ENCODE results near the gene ARGLU1.

ARGLU1 gene

DNA sequence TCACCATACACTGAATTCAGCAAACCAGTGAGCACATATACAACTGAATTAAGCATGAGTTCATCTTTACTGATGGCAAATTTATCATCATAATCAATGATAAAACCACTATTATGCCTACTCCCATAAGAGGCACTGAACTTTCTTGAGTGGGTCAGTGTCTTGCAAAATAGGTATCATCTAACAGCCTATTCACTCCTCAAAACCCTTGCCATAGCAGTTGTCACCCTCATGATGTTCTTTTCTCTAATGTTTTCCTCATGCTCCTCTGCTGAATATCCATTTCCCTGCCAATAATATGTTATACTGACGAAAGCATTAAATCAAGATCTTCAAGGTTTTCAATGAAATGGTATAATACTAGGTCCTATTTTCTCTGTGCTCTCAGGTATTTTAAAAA is 5.6 kb downstream of the ARGLU1 start:
- H3K4me3 ChIP-seq (ENCODE audit: low read depth in 1 of 2, low read length in 2 of 2), result no peak overlapping the region
- no peaks in the 10 kb centered on the region for H3K27me3 ChIP-seq (ENCODE audit: low read depth, low read length)
- no peak overlapping the region for H3K27ac ChIP-seq (ENCODE audit: low read length)
- H3K9me3 ChIP-seq (ENCODE audit: control insufficient read depth in 1 of 2, low read length in 2 of 2), result no peaks in the 10 kb centered on the region
- H3K36me3 ChIP-seq (ENCODE audit: control insufficient read depth in 1 of 2, insufficient read depth in 2 of 2, low read length in 2 of 2), result peaks cover 4 to 18% of the 10 kb centered on the region in 2 donors
- peaks cover 32 to 66% of the 10 kb centered on the region in 2 donors for H3K4me1 ChIP-seq (ENCODE audit: control insufficient read depth in 1 of 2, insufficient read depth in 2 of 2, low read length in 2 of 2)

DNA sequence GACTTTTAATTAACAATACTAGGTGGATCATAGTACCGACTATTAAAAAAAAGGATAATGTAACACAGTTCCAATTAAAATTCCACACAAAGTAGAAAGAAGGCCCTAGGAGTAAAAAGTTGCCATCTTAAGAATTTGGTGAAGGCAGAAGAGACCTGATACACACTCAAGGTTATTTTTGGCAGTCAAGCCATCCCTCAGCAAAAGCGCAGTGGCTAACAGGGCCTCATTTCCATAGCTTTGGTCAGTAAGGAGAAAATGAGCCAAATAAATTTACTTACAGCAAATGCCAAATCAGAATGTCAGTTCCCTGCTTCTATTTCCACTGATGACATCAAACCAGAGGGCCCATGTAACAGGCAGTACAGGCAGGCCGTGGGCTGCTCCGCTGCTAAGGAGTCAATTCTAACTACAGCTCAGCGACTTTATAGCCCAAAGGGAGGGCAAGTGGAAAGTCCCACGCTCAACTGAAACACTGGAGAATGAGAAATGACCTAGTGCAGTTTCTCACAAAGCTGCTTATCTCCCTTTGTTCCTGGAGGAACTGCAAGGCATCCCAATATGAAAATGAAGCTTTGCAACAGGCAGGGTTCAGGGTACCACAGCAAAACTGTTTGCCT is 6.3 kb downstream of the ARGLU1 start:
- Histone ChIP-seq H3K27ac (ENCODE audit: low read length) (peak overlapping the region; percentile 10), H3K36me3 (ENCODE audit: control insufficient read depth in 1 of 2, insufficient read depth in 2 of 2, low read length in 2 of 2) (peaks cover 7 to 23% of the 10 kb centered on the region in 2 donors), H3K9me3 (ENCODE audit: control insufficient read depth in 1 of 2, low read length in 2 of 2) (no peaks in the 10 kb centered on the region), H3K4me1 (ENCODE audit: control insufficient read depth in 1 of 2, insufficient read depth in 2 of 2, low read length in 2 of 2) (peaks cover 32 to 66% of the 10 kb centered on the region in 2 donors), H3K27me3 (ENCODE audit: low read depth, low read length) (no peaks in the 10 kb centered on the region), H3K4me3 (ENCODE audit: low read depth in 1 of 2, low read length in 2 of 2) (peak overlapping the region in 1 of 2 donors; percentile 4)

DNA sequence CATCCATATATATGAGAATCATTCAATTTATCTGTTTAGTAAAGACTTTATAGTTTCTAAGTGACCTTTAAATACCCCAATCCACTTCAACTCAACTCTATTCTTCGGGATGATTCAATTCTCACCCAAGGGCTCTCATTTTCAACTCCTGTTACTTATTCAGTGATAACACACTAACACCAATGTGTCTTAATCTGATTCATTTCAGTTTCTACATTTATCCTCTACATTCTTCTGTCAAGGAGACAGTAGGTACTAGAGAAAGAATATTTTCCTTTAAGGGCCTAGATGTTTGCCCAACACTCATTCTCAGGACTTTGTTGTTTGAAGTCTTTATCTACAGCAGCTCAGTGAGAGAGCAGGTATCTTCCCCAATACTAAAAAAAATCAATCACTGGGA is 7.1 kb downstream of the ARGLU1 start:
- peak overlapping the region; percentile 10 for H3K27ac ChIP-seq (ENCODE audit: low read length)
- H3K27me3 ChIP-seq (ENCODE audit: low read depth, low read length), result no peaks in the 10 kb centered on the region
- H3K9me3 ChIP-seq (ENCODE audit: control insufficient read depth in 1 of 2, low read length in 2 of 2), result no peaks in the 10 kb centered on the region
- no peak overlapping the region for H3K4me3 ChIP-seq (ENCODE audit: low read depth in 1 of 2, low read length in 2 of 2)
- peaks cover 29 to 58% of the 10 kb centered on the region in 2 donors for H3K4me1 ChIP-seq (ENCODE audit: control insufficient read depth in 1 of 2, insufficient read depth in 2 of 2, low read length in 2 of 2)
- H3K36me3 ChIP-seq (ENCODE audit: control insufficient read depth in 1 of 2, insufficient read depth in 2 of 2, low read length in 2 of 2), result peaks cover 15 to 31% of the 10 kb centered on the region in 2 donors

DNA sequence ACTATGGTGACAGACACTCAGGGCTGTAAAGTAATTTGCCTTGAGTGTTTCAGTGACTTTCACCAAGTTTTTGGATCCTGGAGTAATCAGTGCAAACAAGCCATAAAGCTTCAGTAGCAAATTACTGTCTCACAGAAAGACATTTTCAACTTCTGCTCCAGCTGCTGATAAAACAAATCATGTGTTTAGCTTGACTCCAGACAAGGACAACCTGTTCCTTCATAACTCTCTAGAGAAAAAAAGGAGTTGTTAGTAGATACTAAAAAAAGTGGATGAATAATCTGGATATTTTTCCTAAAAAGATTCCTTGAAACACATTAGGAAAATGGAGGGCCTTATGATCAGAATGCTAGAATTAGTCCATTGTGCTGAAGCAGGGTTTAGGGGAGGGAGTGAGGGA is 9.4 kb downstream of the ARGLU1 start:
- H3K4me1 ChIP-seq (ENCODE audit: control insufficient read depth in 1 of 2, insufficient read depth in 2 of 2, low read length in 2 of 2), result peaks cover 14 to 43% of the 10 kb centered on the region in 2 donors
- no peak overlapping the region for H3K4me3 ChIP-seq (ENCODE audit: low read depth in 1 of 2, low read length in 2 of 2)
- H3K36me3 ChIP-seq (ENCODE audit: control insufficient read depth in 1 of 2, insufficient read depth in 2 of 2, low read length in 2 of 2), result peaks cover 34 to 44% of the 10 kb centered on the region in 2 donors
- H3K27ac ChIP-seq (ENCODE audit: low read length), result no peak overlapping the region
- no peaks in the 10 kb centered on the region for H3K27me3 ChIP-seq (ENCODE audit: low read depth, low read length)
- no peaks in the 10 kb centered on the region for H3K9me3 ChIP-seq (ENCODE audit: control insufficient read depth in 1 of 2, low read length in 2 of 2)

DNA sequence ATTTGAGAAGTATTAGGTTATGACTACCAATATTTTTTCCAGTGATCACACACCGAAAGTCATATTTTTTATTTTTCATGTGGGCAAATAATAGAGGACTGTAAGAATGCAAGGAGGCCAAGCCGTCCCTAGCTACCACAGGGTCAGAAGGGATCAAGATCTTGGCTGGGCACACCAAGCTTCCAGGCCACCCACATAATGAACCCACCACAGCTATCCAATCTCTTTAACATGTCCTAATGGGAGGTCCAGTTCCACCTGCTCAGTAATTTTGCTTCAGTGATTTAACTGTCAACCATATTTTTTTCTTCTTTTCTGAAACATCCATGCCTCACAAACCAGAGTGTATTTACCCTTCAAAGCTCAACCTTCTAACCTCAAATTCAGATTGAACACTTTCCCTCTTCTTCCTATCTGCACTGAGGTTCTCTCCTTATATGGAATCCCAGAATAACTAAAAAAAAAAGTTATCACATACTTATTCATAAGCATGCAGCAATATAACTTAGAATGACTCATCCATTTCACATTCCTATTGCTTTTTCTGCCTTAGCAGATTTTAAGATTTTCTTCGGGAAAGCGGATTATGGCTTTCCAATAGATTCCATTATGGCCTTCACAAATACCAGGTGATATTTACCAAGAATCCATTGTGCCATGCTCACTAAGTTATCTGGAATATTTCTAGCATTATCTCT is 12.2 kb downstream of the ARGLU1 start:
- Histone ChIP-seq H3K4me3 (ENCODE audit: low read depth in 1 of 2, low read length in 2 of 2) (no peak overlapping the region), H3K36me3 (ENCODE audit: control insufficient read depth in 1 of 2, insufficient read depth in 2 of 2, low read length in 2 of 2) (peaks cover 39 to 58% of the 10 kb centered on the region in 2 donors), H3K27ac (ENCODE audit: low read length) (no peak overlapping the region), H3K9me3 (ENCODE audit: control insufficient read depth in 1 of 2, low read length in 2 of 2) (no peaks in the 10 kb centered on the region), H3K4me1 (ENCODE audit: control insufficient read depth in 1 of 2, insufficient read depth in 2 of 2, low read length in 2 of 2) (peaks cover 0 to 34% of the 10 kb centered on the region in 2 donors), H3K27me3 (ENCODE audit: low read depth, low read length) (no peaks in the 10 kb centered on the region)

DNA sequence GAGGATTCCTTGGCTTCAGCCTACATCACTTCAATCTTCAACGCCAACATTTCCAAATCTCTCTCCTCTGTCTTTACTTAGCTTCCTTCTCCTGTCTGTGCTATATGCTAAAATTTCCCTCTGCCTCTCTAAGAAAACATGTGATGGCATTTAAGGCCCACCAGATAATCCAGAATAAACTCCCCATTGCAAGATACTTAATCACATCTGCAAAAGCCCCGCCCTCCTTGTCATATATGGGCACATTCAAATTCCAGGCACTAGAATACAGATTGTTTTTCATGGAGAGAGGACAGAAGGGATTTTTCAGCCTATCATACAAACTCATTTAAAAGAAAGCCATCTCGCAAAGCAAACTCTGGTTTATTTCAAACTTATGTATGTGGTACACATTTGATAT is 16.2 kb downstream of the ARGLU1 start:
- H3K27ac ChIP-seq (ENCODE audit: low read length), result no peak overlapping the region
- no peak overlapping the region for H3K4me3 ChIP-seq (ENCODE audit: low read depth in 1 of 2, low read length in 2 of 2)
- no peaks in the 10 kb centered on the region for H3K27me3 ChIP-seq (ENCODE audit: low read depth, low read length)
- H3K4me1 ChIP-seq (ENCODE audit: control insufficient read depth in 1 of 2, insufficient read depth in 2 of 2, low read length in 2 of 2), result peaks cover 0 to 28% of the 10 kb centered on the region in 2 donors
- no peaks in the 10 kb centered on the region for H3K9me3 ChIP-seq (ENCODE audit: control insufficient read depth in 1 of 2, low read length in 2 of 2)
- peaks cover 33 to 43% of the 10 kb centered on the region in 2 donors for H3K36me3 ChIP-seq (ENCODE audit: control insufficient read depth in 1 of 2, insufficient read depth in 2 of 2, low read length in 2 of 2)

DNA sequence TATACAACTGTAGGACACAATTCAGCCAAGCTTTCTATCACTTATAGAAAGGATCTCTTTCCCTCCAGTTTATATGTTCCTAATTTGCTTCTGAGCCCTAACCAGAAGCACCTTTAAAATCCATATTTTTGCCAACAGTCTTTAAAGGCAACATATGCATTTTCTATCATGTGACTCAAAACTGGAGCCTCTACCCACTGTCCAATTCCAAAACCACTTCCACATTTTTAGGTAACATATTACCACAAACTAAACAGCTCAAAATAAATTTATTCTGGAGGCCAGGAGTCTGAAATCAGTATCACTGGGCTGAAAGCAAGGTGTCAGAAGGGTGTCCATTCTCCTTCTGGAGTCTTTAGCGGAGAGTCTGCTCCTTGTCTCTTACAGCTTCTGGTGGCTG is 16.6 kb downstream of the ARGLU1 start:
- Histone ChIP-seq H3K27ac (ENCODE audit: low read length) (no peak overlapping the region), H3K9me3 (ENCODE audit: control insufficient read depth in 1 of 2, low read length in 2 of 2) (no peaks in the 10 kb centered on the region), H3K4me1 (ENCODE audit: control insufficient read depth in 1 of 2, insufficient read depth in 2 of 2, low read length in 2 of 2) (peaks cover 0 to 28% of the 10 kb centered on the region in 2 donors), H3K27me3 (ENCODE audit: low read depth, low read length) (no peaks in the 10 kb centered on the region), H3K4me3 (ENCODE audit: low read depth in 1 of 2, low read length in 2 of 2) (no peak overlapping the region), H3K36me3 (ENCODE audit: control insufficient read depth in 1 of 2, insufficient read depth in 2 of 2, low read length in 2 of 2) (peaks cover 32 to 39% of the 10 kb centered on the region in 2 donors)

DNA sequence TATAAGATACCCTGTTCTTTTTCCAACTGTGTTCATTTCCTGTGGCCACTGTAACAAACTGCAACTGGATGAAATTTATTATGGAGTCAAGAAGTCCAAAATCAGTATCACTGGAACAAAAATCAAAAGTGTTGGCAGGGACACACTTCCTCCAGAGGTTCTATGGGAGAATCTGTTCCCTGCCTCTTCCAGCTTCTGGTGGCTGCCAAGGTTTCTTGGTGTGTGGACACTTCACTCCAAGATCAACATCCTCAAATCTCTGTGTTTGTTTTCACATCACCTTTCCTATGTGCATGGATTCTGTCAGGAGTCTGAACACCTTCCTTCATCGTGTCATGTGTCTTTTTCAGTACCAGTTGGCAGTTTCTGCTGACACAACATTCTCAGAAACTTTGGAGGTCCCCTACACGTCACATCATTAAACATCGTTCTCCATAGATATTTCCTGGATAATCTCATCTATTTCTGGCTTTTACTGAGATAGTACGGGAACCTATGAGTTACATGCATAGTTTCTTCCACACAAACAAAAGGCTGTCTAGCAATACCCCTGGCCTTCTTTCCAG is 17.3 kb downstream of the ARGLU1 start:
- Histone ChIP-seq H3K4me3 (ENCODE audit: low read depth in 1 of 2, low read length in 2 of 2) (no peak overlapping the region), H3K36me3 (ENCODE audit: control insufficient read depth in 1 of 2, insufficient read depth in 2 of 2, low read length in 2 of 2) (peaks cover 28 to 37% of the 10 kb centered on the region in 2 donors), H3K4me1 (ENCODE audit: control insufficient read depth in 1 of 2, insufficient read depth in 2 of 2, low read length in 2 of 2) (peaks cover 0 to 28% of the 10 kb centered on the region in 2 donors), H3K27ac (ENCODE audit: low read length) (no peak overlapping the region), H3K9me3 (ENCODE audit: control insufficient read depth in 1 of 2, low read length in 2 of 2) (no peaks in the 10 kb centered on the region), H3K27me3 (ENCODE audit: low read depth, low read length) (no peaks in the 10 kb centered on the region)

DNA sequence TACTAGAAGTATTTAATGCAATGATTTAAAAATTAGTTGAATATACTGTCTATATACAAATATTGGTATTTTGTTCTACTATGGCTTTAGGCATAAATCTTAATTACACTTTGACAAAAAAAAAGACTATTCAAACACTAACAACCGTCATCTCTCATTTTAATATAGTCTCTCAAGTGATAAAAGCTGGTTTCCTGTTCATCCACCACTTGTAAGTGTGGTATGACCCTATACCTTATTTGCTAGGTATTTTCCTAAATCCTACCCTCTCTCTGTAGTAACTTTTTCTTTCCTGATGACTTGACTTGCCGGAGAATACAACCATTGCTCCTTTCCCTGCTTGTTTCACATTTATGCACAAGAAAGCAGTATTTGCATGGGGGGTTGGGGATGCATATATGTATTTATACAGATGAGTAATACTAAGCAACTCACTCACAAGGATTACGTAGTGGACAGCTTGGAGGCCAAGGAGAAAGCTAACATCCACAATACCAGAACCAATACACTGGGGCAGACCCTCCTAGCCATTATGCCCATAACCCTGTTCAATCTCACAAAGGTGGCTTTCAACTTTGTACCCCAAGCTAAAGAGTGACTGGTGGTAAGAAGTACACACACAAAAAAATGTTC is 19.8 kb downstream of the ARGLU1 start:
- H3K27ac ChIP-seq (ENCODE audit: low read length), result no peak overlapping the region
- no peaks in the 10 kb centered on the region for H3K9me3 ChIP-seq (ENCODE audit: control insufficient read depth in 1 of 2, low read length in 2 of 2)
- H3K27me3 ChIP-seq (ENCODE audit: low read depth, low read length), result no peaks in the 10 kb centered on the region
- H3K4me1 ChIP-seq (ENCODE audit: control insufficient read depth in 1 of 2, insufficient read depth in 2 of 2, low read length in 2 of 2), result peaks cover 0 to 20% of the 10 kb centered on the region in 2 donors
- H3K36me3 ChIP-seq (ENCODE audit: control insufficient read depth in 1 of 2, insufficient read depth in 2 of 2, low read length in 2 of 2), result peaks cover 12 to 26% of the 10 kb centered on the region in 2 donors
- H3K4me3 ChIP-seq (ENCODE audit: low read depth in 1 of 2, low read length in 2 of 2), result no peak overlapping the region

DNA sequence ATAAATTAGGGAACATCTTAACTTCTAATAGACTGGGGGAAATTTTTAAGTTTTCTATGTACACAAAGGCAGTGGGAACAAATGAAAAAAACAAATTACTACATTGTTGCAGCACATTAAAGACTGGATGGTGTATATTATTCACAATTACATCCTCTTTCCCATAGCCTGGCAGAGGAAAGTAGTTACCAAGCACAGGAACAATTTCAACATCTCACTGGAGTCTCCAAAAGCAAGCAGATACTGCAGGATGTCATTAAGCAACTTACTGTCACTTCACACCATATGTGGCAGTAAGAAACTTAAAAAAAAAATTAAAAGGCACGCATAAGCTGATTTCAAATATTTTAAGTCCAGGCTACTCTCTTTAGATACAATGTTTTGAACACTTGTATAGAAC is 26.1 kb downstream of the ARGLU1 start:
- Histone ChIP-seq H3K4me1 (ENCODE audit: control insufficient read depth in 1 of 2, insufficient read depth in 2 of 2, low read length in 2 of 2) (no peaks in the 10 kb centered on the region), H3K27me3 (ENCODE audit: low read depth, low read length) (no peaks in the 10 kb centered on the region), H3K4me3 (ENCODE audit: low read depth in 1 of 2, low read length in 2 of 2) (no peak overlapping the region), H3K27ac (ENCODE audit: low read length) (no peak overlapping the region), H3K36me3 (ENCODE audit: control insufficient read depth in 1 of 2, insufficient read depth in 2 of 2, low read length in 2 of 2) (peaks cover 16 to 22% of the 10 kb centered on the region in 2 donors), H3K9me3 (ENCODE audit: control insufficient read depth in 1 of 2, low read length in 2 of 2) (no peaks in the 10 kb centered on the region)

DNA sequence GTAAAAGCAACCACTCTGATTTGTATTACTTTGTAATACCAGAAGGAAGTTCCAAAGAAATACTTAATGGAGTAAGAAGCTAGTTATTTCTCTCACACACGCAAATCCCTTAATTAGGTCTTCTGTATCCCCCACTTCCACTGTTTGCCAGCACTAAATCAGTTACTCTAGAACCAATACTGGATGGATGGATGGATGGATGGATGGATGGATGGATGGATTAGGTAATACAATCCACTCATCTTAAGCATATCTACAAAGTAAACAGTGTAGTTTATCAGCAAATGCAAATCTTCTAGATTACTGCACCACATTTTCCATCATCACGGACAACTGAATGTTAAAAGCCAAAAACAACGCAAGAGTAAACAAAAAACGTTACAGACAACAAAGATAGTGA is 27.3 kb downstream of the ARGLU1 start:
- Histone ChIP-seq H3K36me3 (ENCODE audit: control insufficient read depth in 1 of 2, insufficient read depth in 2 of 2, low read length in 2 of 2) (peaks cover 11 to 17% of the 10 kb centered on the region in 2 donors), H3K4me1 (ENCODE audit: control insufficient read depth in 1 of 2, insufficient read depth in 2 of 2, low read length in 2 of 2) (no peaks in the 10 kb centered on the region), H3K27me3 (ENCODE audit: low read depth, low read length) (no peaks in the 10 kb centered on the region), H3K4me3 (ENCODE audit: low read depth in 1 of 2, low read length in 2 of 2) (no peak overlapping the region), H3K27ac (ENCODE audit: low read length) (no peak overlapping the region), H3K9me3 (ENCODE audit: control insufficient read depth in 1 of 2, low read length in 2 of 2) (no peaks in the 10 kb centered on the region)

Data from muscle layer of duodenum (tissue), 2 donors.